ELF-1 (cell line): Measurements from ENCODE around the gene NET1.
A peak's percentile ranks its signal among the peaks of the same experiment; 100 is the strongest.

Experiments used
- DNase-seq: peaks from one replicate; pipeline ENCODE4 v3.0.0-alpha.2; 2016; ENCODE audit warnings: low read depth, low spot score

The NET1 gene

DNA sequence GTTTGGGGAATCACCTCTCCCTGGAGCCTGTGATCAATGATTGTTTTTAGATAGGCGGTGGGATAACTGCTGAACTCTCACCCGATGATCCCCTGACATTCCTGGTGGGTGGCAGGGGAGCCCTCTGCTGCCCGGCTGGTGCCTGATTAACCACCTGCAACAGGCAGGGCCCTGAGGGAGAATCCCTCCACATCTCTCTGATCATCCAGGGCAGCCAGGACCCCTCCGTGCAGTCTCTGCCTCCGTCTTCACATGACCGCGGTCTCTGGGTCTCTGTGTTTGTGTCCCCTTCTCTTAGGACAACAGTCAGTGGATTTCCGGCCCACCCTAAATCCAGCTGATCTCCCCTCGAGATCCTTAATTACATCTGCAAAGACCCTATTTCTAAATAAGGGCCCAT lies 69.7 kb downstream of the NET1 start:
- DNase-seq = no peak

DNA sequence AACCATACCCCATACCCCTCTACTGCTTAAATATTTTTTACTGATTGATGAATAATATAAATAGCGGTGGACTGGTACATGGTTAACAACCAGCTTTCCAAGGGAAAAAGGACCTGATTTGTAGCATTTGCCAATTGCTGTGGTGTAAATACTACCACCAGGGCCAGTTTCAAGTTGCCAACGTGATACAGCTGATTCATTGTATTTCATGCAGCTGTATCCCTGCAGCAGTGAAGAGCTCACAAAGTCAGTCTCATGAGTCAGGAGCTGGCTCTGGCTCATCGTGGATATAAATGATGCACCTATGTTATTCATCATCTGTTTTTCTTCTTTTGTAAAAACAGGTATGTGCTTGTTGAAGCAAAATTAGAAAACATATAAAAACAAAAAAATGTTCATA lies 71.8 kb downstream of the NET1 start:
- DNase-seq = no peak

GRCh38 chr10:5485290-5485689 lies 72.9 kb downstream of the NET1 start:
- DNase-seq = no peak

DNA sequence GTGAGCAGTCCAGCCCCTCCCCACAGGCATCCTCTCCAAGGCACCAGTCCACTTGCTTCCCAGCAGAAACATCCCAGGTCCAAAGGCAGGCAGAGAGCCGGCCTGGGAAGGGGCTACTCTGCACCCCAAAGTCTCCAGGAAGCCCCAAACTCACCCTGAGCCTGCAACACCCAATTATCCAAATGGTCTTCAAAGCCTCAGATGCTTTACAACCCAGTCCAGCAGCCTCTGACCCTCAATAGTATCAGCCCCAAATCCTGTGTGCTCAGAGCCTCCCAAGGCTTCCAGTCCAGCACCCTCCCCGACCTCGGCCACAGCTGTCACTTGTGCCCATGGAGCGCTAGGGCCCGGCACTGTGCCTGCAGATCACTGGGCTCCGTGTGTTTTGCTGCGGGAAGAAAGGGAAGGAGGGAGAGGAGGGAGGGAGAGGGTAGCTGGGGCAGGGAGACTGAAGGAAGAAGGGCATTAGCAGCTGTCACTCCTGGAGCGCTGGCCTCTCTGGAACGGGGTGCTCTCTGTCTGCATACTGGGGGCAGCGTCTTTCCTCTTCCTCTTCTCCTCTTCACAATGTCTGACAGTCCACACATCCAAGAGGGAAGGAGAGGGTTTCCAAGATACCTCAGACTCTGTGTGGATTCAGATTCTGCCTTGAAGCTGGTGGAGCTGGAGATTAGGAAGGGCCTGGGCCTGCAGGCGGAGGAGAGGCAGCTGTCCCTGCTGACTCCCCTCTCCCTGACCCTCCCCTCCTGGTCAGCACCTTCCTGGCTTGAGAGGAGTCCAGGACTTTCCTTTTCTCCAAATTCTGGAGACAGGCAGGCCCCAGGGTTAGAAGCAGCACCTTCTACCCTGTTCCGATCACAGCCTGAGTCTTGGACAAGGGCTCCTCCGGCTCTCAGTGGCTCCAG lies 73.8 kb downstream of the NET1 start:
- DNase-seq = no peak

DNA sequence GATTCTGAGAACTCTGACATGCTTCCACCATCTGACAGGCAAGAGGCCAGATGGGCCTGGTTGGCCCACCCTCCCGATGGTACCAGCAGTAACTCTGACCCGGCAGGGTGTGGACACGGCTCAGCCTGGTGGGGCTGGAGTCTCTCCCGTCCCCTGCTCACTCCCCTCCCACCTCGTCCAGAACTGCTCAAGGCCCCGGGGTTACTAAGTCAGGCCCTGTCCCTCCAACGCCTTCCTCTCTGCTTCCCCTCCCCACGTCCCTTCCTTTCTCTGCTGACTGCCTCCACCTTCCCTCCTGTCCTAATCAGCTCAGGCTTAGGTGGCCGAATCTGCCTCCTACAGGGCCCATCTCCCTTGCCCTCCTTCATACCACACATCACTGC lies 74.5 kb downstream of the NET1 start:
- no peak for DNase-seq

- peak; percentile 67 for DNase-seq
Measured at GRCh38 chr10:5488272-5489161, 76.2 kb downstream of the NET1 start.

GRCh38 chr10:5490032-5490431 lies 77.7 kb downstream of the NET1 start:
- DNase-seq = no peak

DNA sequence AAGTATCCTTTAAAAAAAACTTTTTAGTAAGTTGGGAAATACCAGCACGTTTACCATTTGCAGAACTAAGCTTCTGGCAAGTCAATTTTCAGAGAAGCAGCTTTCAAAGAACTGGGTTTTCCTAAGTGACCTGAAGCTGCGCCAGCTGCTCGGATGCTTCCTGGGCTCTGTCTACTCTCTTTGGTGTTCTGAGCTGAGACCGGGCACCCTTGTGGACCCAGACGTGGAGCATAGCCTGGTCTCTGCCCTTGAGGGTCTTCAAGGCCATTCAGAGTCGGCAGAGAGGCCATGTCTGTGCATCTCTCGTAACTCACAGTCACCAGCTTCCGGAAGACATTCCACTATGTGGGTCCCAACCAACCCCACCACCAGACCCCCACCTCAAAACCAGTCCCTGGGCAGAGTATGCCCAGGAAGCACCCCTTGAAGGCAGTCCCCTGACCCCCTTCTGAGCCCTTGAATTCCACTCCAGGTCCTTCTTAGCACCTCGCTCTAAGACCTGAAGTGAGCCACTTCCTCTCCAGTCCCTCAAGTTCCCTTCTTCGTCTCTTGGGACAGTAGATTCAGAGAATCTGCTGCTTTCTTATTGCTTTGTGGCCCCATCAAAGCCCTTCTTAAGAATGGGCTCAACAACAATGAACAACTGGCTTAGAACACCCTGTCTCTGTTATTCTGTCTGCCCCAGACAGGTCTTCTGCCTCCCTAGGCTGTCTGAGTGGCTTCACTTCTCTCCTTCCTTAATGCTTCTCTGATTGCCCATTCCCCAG lies 78.5 kb downstream of the NET1 start:
- DNase-seq = no peak

DNA sequence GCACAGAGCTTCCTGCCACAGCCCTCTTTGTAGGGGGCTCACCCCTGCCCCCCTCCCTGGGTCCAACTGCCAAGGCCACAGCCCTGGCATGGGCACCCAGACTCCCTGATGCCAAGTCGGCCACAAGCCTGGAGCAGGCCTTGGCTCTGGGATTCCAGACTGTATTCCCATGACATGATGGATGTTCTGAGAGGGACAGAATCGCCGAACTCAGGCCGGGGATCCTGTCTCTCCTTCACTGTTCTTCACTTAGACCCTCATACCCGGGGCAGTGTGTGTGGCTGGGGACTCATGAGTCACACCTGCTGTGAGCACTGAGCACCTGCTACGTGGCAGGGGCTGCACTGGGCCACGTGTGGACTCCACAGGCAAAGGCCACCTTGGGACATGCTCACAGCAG lies 79.1 kb downstream of the NET1 start:
- DNase-seq = no peak

DNA sequence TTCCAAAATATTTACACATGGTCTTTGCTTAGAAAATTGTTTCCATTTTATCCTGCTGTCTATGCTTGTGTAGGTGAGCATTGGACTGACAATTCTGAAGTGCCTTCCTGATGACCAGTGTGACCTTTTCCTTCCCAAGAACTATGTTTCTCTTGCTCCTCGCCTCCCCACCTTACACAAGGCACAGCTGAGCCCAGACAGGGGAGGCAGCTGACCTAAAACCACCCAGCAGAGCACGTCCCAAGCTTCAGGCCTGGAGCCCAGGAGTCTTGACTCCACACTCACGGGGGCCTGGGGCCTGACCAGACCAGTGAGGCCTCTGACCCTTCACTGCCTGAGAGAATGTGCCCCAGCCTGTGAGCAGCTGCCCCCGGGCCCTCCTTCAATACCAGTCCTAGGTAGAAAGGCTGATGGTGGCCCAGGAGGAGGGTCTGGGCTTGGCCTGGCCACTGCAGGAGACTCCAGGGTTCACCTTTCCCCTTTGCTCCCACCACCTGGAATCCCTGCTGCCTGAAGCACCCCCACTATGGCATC lies 80.0 kb downstream of the NET1 start:
- no peak for DNase-seq

DNA sequence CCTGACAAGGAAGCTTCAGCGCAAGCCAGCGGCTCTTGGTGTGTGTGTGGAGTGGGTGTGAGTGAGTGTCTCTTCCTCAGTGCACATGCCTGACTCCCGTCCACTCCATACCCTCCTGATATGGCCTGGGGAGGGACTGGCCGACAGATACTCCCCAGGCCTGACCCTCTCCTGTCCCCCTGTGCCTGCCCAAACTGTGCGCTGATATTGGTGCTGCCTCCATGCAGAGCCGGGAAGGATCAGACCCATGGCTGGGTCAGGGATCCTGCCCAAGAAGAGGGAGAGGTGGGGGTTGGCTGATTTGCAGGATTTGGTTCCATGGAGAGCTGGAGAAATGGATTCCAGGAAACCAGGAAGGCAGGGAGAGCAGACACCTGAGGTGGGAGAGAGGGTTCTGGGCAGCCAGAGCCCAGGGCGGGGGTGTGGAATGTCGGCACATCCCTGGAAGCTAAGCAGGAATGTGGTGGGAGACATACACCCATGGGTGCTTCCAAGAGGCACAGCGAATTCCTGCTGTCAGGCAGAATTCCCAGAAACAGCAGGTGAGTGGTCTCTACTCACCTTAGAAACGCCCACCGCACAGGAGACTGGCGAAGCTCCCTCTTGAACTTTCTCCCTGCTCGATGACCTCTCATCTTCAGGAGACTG lies 80.7 kb downstream of the NET1 start:
- no peak for DNase-seq

DNA sequence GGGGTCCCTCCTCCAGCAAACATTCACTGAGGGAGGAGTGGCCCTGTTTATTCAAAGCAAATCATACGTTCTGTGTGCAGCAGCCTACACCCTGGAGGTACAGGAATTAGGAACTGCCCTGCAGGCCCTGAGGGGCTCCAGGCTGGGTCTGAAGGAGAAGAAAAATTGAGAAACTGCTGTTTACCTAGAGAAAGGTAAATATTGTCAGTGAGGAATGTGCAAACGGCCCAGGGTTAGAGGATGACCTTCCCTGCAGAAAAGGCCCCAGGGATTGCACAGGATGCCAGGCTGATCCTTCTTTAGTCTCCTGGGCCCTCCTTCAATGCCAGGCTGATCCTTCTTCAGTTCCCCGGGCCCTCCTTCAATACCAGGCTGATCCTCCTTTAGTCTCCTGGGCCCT lies 81.3 kb downstream of the NET1 start:
- DNase-seq = no peak

GRCh38 chr10:5494611-5495010 lies 82.3 kb downstream of the NET1 start:
- DNase-seq = no peak

- peak; percentile 62 for DNase-seq
Measured at GRCh38 chr10:5496261-5497250, 84.2 kb downstream of the NET1 start.

DNA sequence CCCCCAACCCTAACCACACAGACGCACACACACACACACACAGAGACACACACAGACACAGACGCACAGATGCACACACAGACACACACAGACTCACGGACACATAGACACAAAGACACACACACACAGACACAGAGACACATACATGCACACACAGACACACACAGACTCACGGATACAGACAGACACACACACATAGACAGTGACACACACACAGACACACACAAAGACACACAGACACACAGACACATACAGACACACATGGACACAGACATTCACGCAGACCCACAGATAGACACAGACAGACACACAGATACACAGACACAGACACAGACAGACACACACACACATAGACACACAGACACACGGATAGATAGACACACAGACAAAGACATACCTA lies 84.9 kb downstream of the NET1 start:
- no peak for DNase-seq

DNA sequence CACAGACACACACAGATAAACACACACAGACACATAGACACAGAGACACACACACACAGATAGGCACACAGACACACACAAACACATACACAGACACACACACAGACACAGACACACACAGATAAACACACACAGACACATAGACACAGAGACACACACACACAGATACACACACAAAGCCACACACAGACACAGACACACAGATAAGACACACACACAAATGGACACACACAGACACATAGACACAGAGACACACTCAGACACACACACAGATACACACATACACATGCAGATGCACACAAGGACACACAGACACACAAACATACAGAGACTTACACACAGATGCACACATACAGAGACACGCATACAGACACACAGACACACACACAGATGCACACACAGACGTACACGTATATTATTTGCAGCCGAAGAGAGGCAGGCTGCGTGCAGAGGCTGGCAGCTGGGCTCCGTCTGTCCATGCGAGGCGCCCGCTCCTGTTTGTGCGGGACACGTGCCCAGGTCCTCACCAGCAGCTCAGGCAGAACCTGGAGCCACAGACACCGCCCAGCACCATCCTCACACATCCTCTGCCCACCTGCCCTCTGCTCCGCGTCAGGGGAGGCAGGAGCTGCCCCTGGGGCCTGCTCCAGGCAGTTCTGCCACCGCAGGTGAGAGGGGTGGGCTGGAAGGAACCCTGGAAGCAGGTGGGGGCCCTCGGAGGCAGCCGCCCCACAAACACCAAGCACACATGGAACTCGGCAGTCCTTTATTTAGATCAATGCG lies 85.8 kb downstream of the NET1 start:
- no peak for DNase-seq

GRCh38 chr10:5498791-5499492 lies 86.6 kb downstream of the NET1 start:
- no peak for DNase-seq

GRCh38 chr10:5499493-5500140 lies 87.3 kb downstream of the NET1 start, which contains the start of gene CALML5:
Gene CALML5 (minus strand): TSS chr10:5499570. CDS start chr10:5499438, 132 bp downstream.
- DNase-seq = no peak
